SW480 (cell line): Measurements from ENCODE around the gene UBL7.

Experiments
- DNase-seq: peaks from one replicate; pipeline ENCODE4 v3.0.0-alpha.2; 2016; ENCODE audit warnings: low spot score

The UBL7 gene

GRCh38 chr15:74408385-74408784 lies 52.6 kb downstream of the UBL7 start:
- no peak for DNase-seq

DNA sequence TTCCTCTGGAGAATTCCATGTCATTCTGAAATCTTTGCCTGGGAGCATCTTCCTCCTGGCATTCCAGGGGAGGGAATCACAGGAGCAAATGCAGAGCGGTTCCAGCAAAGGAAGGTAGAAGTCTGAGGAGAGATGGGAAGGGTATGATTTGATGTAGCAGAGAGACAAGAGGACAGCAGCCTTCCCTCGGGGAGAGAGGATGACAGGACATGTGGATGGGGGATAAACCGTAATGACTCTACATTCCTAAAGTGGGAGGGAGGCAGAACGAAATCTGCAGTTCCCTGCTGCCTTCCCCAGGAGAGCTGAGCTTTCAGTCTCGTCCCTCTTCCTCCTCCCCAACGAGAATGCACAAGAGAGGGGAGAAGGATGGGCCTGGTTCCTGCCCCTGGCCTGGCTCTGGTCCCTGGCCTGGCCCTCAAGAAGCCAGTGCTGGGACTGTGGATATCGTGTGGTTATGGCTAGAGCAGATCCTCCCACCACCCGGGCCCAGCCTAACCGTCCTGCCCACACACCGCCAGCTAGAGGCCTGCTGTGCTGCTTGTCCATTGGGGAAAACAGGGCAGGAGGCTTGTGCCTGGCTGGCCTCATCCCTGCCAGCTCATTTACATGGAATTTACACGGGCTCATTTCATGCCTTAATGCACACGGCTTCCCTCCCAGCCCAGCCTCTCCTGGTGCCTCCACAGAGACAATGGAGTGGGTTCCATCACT lies 53.8 kb downstream of the UBL7 start:
- peak; percentile 90 for DNase-seq

DNA sequence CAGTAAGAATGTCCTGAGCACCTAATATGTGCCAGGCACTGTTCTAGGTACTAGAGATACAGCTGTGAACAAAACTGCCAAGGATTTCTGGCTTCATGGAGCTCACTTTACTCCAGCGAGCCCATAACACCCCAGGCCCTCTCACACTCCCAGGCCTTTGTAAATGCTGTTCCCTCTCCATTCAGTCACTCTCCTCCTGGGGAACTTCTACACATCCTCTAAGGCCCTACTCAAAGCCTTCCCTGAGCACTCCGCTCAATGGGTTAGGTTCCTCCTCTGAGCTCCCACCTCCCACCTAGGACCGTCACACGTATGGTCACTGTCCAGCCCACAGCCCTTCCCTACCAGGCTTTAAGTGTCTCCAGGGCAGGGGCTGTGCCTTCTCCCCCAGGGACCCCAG lies 54.4 kb downstream of the UBL7 start:
- no peak for DNase-seq

DNA sequence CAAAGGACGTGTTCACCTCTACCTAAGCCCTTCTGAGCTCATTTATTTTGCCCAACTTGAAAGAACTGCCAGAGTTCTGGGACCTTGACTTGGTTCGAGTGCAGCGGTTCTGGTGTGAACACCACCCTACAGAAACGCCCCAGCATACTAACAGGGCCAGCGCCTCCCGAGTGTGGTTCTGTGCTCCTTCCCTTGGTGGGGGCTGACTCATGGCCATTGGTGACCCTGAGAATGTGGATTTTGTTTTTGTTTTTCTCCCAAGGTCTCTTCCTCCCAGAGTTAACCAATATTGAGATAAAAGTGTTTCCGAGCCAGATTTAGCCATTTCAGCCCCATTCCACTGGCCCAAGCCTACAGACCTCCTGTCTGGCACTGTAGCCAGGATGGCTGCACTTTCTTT lies 55.1 kb downstream of the UBL7 start:
- DNase-seq = no peak

DNA sequence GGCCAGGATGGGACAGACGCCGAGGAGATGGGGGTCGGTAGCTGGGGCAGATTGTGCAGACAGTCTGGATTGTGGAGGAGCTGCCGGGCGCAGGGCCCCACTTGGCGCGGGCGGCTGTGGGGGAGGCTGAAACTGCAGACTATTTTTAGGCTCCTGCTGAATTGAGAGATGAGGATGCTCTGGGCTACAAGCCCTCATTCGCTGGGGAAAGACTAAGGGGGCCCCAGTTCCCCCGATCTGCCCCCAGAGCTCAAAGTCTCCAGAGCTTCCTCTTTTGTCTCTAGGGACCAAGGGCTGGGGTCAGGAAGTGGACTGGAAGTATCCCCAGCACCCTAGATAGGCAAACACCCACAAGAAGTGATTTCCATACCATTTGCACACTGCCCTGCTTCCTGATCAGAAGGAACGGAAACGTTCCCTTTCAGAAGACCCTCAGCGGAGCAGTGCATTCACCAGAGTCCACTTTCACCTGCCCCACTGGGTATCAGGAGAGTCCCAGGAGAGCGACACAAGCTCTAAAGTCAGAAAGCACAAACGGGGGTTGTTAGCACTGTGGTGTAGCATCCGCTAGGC lies 56.9 kb downstream of the UBL7 start:
- DNase-seq = no peak

GRCh38 chr15:74403588-74403919 lies 57.4 kb downstream of the UBL7 start:
- no peak for DNase-seq

- DNase-seq = no peak
Observed at GRCh38 chr15:74402873-74403587, 57.9 kb downstream of the UBL7 start.

DNA sequence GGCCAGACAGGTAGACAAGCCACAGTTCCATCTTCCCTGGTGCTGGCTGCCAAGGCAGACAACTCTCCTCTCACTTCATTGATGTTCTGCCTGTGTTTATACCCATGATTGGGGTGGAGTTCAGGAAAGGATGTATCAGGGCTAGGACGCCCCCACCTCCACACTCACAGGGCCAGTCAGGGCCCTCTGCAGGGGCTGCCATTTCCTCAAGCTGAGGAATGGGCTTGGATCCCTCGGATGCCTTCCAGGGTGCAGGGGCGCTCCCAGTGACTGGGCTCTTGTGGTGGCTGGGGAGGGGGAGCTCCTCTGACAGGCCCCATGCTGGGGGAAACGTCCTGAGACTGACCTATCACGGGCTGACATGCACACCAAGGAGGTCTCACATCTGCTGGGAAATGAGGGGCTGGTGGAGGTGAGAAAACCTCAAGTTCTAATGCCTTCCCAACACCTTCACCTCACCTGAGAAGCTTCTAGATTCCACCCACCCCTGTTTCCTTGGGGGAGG lies 58.6 kb downstream of the UBL7 start:
- DNase-seq = no peak

- no peak for DNase-seq
Observed at GRCh38 chr15:74400915-74401757, 59.8 kb downstream of the UBL7 start.

- DNase-seq = no peak
Observed at GRCh38 chr15:74400313-74400860, 60.6 kb downstream of the UBL7 start.

DNA sequence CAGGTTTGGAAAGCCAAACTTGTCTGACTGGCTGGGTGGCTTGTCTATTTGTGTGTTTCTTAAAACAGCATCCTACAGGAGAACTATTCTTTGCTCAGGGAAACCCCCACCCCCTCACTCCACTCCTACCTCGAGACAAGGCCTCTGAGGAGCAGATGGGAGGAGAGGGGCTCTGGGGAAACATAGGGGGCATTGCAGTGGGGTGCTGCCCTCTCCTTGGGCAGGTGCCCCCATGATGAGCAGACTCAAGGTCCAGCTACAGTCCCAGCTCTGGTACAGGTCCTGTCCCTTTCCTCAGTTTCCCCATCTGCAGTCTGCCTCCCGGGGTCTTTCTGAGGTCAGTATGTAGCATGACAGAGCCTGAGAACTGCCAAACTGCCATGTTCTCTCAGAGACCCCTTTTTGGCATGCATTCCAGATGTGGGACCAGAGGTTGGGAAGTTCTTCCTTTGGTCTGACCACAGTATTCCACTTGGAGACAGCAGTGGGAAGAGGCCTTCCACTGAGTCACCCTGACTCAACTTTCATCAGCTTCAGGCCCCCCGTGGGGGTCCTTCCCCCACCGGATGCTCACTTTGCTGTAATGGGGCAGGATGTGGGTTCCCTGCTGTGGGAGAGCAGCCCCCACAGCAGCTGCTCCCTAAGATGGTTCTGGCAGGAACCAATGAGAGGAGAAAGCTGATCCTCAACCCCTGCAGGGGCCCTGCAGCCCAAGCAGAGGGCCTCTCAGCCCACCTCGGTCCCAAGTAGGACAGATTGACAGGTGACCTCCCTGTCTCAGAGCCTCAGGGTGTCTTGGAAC lies 61.2 kb downstream of the UBL7 start:
- DNase-seq = no peak

GRCh38 chr15:74399100-74399499 lies 61.9 kb downstream of the UBL7 start:
- no peak for DNase-seq

- DNase-seq = no peak
Observed at GRCh38 chr15:74398183-74398582, 62.8 kb downstream of the UBL7 start.

DNA sequence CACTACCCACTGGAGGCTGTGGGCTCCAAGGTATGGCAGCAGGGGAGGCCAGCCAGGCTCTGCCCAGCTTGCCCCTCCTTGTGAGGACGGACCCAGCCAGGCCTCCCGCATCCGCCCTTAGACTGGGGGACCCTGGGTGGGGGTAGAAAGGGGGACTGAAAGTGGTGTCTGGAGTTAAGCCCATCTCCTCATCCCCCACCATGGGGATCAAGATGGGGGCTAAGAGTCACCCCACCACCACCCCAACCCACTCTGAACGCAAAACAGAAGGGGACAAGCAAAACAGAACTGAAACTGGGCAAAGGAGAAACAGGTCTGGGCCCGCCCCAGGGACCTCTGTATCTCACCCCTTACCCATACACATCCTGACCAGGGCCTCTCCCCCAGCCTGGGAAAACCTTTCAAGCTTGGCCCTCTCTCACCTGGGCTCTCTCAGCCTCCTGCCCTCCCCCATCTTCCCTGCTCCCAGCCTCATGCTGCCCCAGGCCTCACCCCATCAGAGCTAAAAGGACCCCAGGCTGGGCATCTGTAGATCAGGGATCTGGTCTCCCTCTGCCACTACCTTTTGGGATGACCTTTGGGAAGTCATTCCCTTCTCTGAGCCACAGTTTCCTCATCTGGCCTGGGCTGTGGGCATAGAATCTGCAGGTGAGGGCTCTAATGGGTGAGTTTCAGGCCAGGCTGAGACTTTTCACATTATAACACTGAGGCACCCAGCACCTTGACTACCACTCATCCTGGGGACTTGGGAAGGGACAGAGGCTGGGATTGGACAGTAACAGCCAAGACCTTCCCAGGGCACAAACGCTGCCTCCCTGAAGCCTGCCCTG lies 63.5 kb downstream of the UBL7 start:
- DNase-seq = no peak

DNA sequence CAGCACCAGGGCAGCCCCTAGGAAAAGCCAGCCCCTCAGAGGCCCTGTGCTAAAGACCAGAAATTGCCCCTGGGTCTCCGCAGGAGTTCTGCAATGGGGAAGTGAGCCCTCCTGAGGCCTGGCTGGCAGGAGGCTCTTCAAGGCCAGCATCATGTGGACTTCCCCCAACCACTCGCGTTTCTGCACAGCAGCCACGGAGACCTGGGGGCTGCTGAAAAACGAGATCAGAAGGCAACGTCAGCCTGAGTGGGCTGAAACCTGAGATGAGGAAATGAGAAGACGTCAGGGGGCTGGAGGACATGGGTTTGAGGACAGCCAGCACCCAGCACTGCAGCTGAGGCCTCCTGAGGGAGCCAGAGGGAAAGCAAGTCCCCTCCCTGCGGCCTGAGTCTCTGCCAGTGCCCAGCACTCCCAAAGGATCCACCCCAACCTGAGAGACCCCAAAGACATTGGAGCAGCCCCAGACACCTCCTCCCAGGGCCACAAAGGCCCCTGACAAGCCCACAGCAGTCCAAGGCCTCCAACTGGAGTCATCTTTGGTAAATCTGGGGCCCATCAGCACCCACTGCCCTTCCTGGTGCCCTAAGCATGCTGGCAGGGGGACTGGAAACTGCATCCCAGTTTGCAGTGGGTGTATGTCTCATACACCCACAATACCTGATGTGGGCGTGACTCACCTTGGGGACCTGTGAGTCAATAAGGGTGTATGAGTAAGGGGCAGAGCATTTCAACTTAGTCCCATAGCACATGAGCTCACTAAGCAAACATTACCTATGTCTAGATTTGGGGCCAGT lies 64.3 kb downstream of the UBL7 start:
- peak; percentile 87 for DNase-seq

DNA sequence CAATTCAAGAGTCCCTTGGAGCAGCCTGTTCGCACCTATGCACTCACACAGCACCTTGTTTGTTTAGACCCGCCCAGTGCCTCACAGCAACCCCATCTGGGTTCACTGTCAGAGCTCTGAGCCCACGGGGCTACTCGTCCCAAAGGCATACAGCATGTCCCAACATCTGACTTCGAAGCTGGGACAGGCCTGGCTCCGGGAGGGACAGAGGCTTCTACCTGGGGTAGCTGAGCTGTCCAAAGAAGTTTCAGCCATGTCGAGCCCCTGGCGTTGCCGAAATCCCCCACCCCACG lies 64.9 kb downstream of the UBL7 start:
- DNase-seq = no peak
